AG08396 (cell line): ENCODE measurements around the gene DEPDC7.
"Not testable (repeated sequence)": the region's sequence is repeated elsewhere in the genome, so short reads cannot be mapped to it uniquely, and the experiment has no call there.

Source experiments
- DNase-seq: peaks from one replicate; pipeline ENCODE4 v3.0.0; 2012; ENCODE audit warnings: low spot score, mixed read lengths

Gene DEPDC7

DNA sequence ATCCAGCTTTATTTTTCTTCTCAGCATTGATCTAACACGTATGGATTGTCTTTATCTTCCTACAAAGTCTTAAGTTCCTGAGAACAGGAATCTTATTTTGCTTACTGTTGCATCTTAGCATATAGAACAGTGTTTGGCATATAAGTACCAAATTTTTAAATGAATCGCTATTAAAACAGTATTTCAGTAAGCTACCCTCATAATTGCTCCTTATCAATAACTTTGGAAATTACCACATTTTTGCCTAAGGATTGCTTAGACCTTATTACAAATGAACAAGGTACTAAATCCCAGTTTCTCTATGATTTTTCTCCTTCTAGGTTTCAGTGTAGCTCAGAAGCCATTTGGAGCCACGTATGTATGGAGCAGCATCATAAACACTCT is 9.7 kb downstream of the DEPDC7 start:
- no peak for DNase-seq

- DNase-seq, result peak; percentile 25
Observed at GRCh38 chr11:33027233-33027632, 11.6 kb downstream of the DEPDC7 start.

DNA sequence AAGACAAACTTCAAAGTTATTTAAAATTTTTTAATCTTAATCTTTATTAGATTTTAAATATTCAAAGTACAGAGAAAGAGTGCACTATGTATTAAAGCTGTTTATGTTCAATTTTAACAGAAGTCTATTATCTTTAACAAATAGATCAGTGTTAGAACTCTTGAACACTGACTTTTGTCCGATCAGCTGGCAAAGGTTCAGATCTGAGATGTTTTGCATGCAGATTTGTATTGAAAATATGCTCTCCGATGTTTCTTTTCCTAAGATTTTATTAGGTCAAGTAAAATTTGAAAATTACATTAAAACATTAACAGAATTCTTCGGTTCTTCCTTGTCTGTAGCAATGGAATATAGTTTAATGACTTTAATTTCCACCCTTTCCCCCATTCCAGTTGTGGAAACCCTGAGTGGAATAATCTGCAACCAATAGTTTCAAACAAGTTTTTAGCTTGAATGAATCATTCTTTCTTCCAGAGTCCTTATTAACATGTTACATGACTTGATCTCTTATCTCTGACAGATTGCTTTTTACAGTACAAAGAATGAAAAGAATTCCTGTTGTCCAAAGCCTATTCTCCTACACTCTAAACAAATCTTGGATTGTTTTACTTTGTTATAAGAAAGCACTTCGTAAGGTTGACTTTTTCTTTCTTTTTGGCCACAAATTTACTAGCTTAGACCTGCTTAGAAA is 12.3 kb downstream of the DEPDC7 start:
- DNase-seq, result no peak

DNA sequence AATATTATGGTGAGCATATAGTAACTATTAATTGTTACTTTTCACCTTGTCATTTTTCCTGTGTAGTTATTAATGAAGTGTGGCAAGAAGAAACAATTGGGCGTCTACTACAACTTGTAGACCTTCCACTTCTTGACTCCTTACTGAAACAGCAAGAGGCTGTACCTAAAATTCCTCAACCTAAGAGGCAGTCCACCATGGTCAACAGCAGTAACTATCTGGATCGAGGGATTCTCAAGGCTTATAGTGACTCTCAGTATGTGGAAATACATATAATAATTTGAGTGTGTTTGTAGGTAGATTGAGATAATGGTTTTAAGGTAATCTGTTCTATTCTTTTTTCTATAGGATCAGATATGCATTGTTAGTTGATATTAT is 12.8 kb downstream of the DEPDC7 start:
- DNase-seq, result no peak

- not testable (repeated sequence) for DNase-seq
Observed at GRCh38 chr11:33029218-33029617, 13.5 kb downstream of the DEPDC7 start.

DNA sequence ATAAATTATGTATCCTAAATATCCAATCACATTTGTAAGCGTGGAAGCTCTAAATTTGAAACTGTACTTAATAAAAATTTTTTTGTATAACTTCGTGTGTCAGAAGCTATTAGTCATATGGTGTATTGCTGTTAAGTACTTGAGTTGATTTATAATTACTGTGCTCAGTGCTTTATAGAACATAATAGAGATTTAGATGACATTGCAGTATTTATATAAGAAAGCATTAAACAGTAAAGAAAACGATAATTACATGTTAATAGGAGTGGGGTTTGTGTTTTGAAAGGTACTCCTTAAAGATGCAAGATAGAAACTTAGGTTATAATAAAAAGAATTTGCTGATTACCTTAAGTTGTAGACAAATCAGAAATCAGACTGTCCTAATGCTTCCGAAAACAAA is 17.8 kb downstream of the DEPDC7 start:
- no peak for DNase-seq

DNA sequence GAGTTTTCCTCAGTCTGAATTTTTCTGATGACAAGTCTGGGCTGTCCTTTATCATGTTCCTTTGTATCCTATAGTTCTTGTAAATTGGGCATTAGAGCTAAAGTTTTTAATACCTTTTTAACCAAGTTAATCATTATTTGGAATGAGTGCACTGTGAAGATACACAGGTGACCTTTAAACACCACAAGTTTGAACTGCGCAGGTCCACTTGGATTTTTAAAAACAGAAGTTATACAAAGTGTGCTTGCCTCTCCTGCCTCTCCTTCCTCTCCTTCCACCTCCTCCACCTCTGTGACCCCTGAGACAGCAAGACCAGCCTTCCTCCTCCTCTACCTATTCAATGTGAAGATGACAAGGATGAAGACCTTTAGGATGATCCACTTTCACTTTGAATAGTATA is 19.3 kb downstream of the DEPDC7 start:
- no peak for DNase-seq

DNA sequence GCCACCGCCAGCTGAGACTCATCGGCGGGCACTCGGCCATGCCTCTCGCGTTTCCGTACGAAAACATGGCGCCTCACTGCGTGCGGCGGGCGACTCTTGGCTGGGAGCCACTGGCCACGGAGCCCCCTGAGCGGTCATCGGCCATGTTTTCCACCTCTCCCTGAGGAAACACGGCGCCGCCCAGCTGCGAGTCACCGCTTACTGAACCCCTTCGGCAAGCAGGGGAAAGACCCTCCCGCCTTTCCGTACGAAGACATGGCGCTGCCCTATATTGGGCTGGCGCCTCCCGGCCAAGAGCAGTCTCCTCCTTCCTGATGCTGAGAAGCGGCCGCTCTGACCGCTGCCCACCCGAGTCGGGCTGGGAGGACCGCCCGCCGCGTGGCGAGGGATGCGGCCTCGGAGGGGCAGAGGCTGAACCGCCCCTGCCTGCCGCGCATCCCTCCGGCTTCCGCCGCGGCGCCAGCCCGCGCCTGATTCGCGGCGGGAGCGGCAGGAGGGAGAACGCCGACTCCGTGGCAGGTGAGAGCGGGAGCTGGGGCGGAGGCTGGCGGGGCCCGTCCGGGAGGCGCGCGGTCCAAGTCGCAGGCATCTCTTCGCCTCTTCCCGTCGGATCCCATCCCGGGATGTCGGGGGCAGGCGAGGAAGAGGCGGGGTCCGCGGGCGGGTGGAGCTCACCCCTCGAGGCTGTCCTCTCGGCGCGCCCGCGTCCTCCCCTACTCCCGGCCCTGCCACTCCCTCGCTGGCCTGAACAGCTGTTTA is 23.8 kb downstream of the DEPDC7 start, which contains the start of gene TCP11L1:
TCP11L1 (plus strand) TSS at position 299 of the 759 bp plus-strand sequence. CDS start 4,202 bp downstream, outside the sequence.
- DNase-seq, result peak; percentile 88

- peak; percentile 31 for DNase-seq
Observed at GRCh38 chr11:33040033-33040861, 24.6 kb downstream of the DEPDC7 start.

DNA sequence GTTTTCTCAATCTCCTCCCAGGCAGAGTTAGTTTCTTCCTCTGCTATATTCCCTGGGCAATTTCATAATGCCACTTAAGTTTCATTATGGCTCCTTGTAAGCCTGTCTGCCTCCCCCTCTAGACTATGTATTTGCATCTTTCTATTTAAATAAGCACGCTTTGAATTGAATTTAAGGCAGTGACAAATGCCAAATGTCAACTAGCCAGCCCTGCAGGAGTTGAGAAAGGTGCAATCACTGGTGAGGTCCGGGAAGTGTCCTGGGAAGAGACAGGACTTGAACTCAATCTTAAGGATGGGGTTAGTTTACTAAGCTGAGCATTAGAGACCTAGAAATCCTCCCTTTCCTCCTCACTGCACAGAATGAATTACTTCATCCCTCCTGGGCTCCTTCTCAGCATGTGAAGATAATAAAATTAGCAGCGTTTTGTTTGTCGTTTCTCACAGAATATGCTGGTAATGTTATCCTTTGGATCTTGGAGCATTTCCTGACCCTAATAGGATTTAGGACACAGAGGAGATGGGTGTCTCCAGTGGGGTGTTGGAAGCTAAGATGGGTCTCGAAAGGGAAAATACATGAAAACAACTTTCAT is 25.3 kb downstream of the DEPDC7 start:
- no peak for DNase-seq

GRCh38 chr11:33043221-33043830 is 27.6 kb downstream of the DEPDC7 start:
- no peak for DNase-seq

DNA sequence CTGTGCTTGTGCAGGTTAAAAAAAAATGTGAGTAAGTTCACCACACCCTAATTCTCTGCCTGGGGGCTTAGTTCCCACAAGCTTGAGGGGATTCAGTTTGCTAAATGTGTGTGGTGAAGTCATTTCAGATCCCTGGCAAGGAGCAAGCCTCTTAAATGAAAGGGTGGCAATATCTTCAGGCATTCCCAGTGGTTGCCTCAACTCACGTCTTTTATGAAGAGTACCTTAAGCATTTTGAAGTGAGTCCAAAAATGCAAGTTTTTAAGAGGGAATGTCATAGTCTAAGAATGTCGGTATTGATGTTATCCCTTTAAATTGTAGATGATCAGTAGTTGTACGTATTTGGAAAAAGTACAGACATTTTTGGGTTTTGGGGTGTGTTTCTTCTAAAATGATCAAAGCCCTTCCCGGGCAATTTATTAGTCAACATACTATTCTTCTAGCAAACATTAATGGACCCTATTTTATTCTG is 28.6 kb downstream of the DEPDC7 start:
- no peak for DNase-seq

DNA sequence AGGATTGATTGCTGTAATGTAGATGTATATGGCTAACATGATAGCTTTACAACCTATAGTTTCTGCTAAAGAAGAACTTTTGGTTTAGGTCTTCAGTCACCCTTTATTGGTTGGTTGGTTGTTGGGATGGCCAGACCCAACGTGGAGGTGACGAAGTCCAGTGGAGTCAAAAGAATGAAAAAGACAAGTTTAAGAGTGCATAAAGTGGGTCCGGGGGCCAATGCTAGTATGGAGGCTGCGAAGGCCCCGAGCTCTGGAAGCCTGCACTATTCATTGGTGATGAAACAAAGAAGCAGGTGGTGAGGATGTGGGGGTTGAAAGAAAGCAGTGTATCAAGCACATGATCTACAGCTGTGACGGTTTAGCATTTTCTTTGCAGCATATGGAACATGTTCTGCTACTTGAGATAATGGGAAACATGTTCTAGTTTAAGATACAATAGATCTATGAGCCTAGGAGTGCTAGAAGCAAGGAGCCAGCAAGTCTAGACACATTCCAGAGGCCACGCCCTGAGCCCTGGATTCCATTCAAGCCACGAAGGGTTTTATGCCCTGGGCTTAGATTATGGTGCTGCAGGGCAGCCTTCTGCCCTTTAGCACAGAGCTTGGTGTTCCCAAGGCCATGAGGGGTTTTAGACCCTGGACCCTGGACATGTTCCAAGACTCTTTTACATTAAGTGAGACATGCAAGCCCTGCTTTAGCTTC is 30.0 kb downstream of the DEPDC7 start:
- no peak for DNase-seq

- not testable (repeated sequence) for DNase-seq
Observed at GRCh38 chr11:33048701-33049100, 33.0 kb downstream of the DEPDC7 start.

DNA sequence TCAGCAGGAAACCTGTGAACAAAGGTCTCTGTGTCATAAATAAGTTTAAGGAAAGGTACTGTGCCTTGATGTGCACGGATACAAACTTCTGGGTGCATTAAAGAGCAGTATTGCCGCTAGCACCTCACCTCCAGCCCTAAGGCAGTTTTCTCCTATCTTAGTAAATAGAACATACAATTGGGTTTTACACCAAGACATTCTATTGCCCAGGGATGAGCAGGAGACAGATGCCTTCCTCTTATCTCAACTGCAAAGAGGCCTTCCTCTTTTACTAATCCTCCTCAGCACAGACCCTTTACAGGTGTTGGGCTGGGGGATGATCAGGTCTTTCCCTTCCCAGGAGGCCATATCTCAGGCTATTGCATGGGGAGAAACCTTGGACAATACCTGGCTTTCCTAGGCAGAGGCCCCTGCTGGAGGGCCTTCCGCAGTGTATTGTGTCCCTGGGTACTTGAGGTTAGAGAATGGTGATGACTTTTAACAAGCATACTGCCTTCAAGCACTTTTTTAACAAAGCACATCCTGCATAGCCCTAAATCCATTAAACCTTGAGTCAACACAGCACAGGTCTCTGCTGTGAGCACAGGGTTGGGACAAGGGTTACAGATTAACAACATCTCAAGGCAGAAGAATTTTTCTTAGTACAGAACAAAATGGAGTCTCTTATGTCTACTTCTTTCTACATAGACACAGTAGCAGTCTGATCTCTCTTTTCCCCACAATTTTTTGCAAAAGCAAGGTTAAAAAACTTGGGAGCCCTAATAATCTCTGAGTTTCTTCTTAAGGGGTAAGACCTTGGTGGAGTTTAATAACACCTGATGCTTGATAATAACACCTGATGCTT is 34.1 kb downstream of the DEPDC7 start:
- DNase-seq, result not testable (repeated sequence)

DNA sequence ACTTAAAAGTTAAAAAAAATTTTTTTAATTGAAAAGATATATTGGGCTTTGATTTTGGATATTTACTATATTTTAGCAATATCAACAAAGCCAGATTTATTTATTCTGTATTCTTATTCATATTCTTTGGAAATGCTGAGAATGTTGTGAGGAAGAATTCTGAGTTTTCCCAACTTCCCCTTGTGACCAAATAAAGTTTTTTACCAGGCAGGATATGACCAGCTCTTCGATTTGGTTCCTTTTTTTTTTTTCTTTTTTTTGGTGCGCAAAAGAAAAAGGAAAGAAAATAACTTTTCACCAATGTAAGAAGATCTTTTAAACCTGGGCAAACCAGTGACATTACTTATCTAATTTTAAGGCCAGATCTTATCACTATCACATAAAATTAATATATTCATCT is 36.6 kb downstream of the DEPDC7 start:
- no peak for DNase-seq

GRCh38 chr11:33055375-33055774 is 39.7 kb downstream of the DEPDC7 start:
- no peak for DNase-seq

GRCh38 chr11:33057284-33057683 is 41.6 kb downstream of the DEPDC7 start:
- no peak for DNase-seq

DNA sequence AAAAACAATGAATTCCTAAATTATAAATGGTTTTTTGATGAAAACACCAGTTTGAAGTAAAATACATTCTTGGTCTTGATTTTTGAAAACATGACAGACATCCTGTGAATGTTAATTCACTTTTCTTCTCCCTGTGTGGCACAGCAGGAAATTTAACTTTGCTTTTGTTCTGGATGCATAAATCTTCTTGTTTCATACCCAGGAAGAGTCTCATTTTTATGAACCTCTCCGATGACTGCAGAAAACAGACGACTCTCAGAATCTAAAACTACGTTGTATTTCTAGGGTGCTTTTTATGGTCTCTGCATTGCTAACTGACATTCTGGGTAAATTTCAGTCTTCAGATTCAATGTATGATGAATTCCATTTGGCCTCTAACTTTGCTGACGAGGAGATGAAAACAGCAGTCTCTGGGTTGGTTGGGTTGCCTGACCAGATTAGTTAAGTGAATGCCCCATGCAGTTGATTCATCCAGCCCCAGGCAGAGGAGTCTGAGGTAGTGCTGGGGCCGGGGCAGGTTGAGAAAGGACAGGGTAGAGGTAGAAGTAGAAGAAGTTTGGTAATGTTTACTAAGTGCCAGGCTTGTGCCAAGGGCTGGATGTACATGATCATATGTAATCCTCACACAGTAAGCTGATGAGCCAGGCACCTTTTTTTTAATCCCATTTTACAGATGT is 43.8 kb downstream of the DEPDC7 start:
- DNase-seq, result no peak

DNA sequence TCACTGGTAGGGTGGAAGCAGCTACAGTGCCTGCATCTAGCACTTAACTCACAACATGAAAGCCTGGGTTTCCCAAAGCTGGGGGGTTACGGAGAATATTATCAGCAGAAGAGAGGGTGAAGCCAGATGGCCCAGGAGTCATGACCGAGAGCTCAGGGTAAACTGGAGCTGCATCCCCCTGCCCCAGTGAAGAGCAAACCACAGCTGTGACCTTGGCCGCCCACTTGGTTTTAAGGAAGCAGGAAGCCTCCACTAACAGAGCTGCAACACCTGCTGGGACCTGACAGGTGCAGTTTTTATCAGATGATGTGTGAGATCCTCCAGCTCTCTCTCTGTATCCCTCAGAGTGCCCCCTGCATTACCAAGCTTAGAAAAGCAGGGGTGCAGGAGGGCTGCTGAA is 44.6 kb downstream of the DEPDC7 start:
- DNase-seq, result no peak
